Smooth muscle cell (in vitro differentiated cells): ENCODE measurements around the gene CLASP1. TPM values are rescaled to one million over a fixed set of nuclear protein-coding genes. Genes with fewer than 3 reads are reported as not detected.

Experiments
- DNase-seq: peaks from one replicate; lab custom pipeline; 2025; ENCODE audit not compliant: unreplicated experiment; lab: John Stamatoyannopoulos, UW
- H2AFZ ChIP-seq: fragments of 200-600 bp; sonication (generic); 2 replicates; pipeline ENCODE4 v1.6.0; 2016; ENCODE audit warnings: antibody characterized with exemption, low read depth, mild to moderate bottlenecking
- H3F3A ChIP-seq: fragments of 200-600 bp; sonication (generic); 2 replicates; pipeline ENCODE4 v1.6.0; 2017; ENCODE audit warnings: antibody characterized with exemption, low read depth
- H3K27ac ChIP-seq: fragments of 200-600 bp; sonication (generic); 2 replicates; pipeline ENCODE4 v1.5.1; 2016; ENCODE audit warnings: low read depth, mild to moderate bottlenecking
- H3K27me3 ChIP-seq: fragments of 200-600 bp; sonication (generic); 2 replicates; pipeline ENCODE4 v1.6.1; 2016; ENCODE audit warnings: low read depth, mild to moderate bottlenecking
- H3K36me3 ChIP-seq: fragments of 200-600 bp; sonication (generic); 2 replicates; pipeline ENCODE4 v1.5.1; 2016; ENCODE audit warnings: low read depth
- H3K4me1 ChIP-seq: fragments of 200-600 bp; sonication (generic); 2 replicates; pipeline ENCODE4 v1.5.1; 2016; ENCODE audit warnings: low read depth
- H3K4me2 ChIP-seq: fragments of 200-600 bp; sonication (generic); 2 replicates; pipeline ENCODE4 v1.6.0; 2016; ENCODE audit warnings: mild to moderate bottlenecking
- H3K4me3 ChIP-seq: fragments of 200-600 bp; sonication (generic); 2 replicates; pipeline ENCODE4 v1.5.1; 2016; ENCODE audit warnings: mild to moderate bottlenecking
- H3K79me2 ChIP-seq: fragments of 200-600 bp; sonication (generic); 2 replicates; pipeline ENCODE4 v1.6.0; 2016; ENCODE audit warnings: low read depth, mild to moderate bottlenecking
- H3K9ac ChIP-seq: fragments of 200-600 bp; sonication (generic); 2 replicates; pipeline ENCODE4 v1.6.0; 2016; ENCODE audit warnings: low read depth
- H3K9me3 ChIP-seq: fragments of 200-600 bp; sonication (generic); replicated peaks from 2 replicates; pipeline ENCODE4 v1.5.1; 2016; ENCODE audit warnings: low read depth
- H4K20me1 ChIP-seq: fragments of 200-600 bp; sonication (generic); 2 replicates; pipeline ENCODE4 v1.6.0; 2016; ENCODE audit warnings: low read depth
- CTCF ChIP-seq: fragments of 200-600 bp; sonication (generic); IDR thresholded peaks from 2 replicates; pipeline ENCODE4 v1.5.1; 2017; ENCODE audit warnings: borderline replicate concordance, mild to moderate bottlenecking, antibody characterized with exemption; ENCODE audit not compliant: insufficient read depth, poor library complexity, severe bottlenecking
- WGBS: methylation state at CpG from one replicate; pipeline ENCODE4 v1.1.7; 2016; ENCODE audit warnings: low lambda C conversion rate; 5-methylcytosine and 5-hydroxymethylcytosine counted together
- polyA plus RNA-seq: library from polyadenylated mRNA; unstranded; fragments of >200 nt; fragmentation: Nextera tagmentation; extraction: Ambion mirVana; gene quantifications from 2 replicates; pipeline ENCODE4 v1.2.1, GENCODE V29; 2016
- total RNA-seq: library from RNA; depleted of rRNA; stranded (reverse); fragments of >200 nt; gene quantifications from 2 replicates; pipeline ENCODE4 v1.2.3, GENCODE V29; 2014

CLASP1 gene
- total and polyA plus RNA-seq, 2 experiments from 2014 or later = 15.0 to 33.8 TPM

GRCh38 chr2:121468936-121469335 is 180.3 kb downstream of the CLASP1 start:
- H3K36me3 ChIP-seq = peaks cover 17% of the 10 kb centered on the region

GRCh38 chr2:121459291-121459690 is 190.0 kb downstream of the CLASP1 start:
- Histone ChIP-seq H3K4me1 (no peaks in the 10 kb centered on the region), H3K4me3 (no peak overlapping the region), H3K27ac (no peak overlapping the region), H3F3A (no peaks in the 10 kb centered on the region), H3K36me3 (peaks cover 4% of the 10 kb centered on the region), H2AFZ (no peak overlapping the region), H3K79me2 (no peaks in the 10 kb centered on the region), H3K9ac (no peak overlapping the region), H3K9me3 (no peaks in the 10 kb centered on the region), H3K4me2 (no peak overlapping the region), H3K27me3 (no peaks in the 10 kb centered on the region), H4K20me1 (no peaks in the 10 kb centered on the region)
- no peak for TF ChIP-seq CTCF
- no peak for DNase-seq
- WGBS = 98% methylated on average over 3 of the region's 3 CpGs

More at GRCh38 chr2:121468936-121469335, 180.3 kb downstream of the CLASP1 start:
- no peak for TF ChIP-seq CTCF
- H4K20me1 ChIP-seq = peaks cover 15% of the 10 kb centered on the region
- DNase-seq = no peak
- H3K9me3 ChIP-seq = no peaks in the 10 kb centered on the region
- no peak overlapping the region for H3K4me2 ChIP-seq
- H3K4me1 ChIP-seq = peaks cover 7% of the 10 kb centered on the region
- no peaks in the 10 kb centered on the region for H3K27me3 ChIP-seq
- H3K27ac ChIP-seq = no peak overlapping the region
- H2AFZ ChIP-seq = no peak overlapping the region
- no peak overlapping the region for H3K4me3 ChIP-seq
- no peaks in the 10 kb centered on the region for H3K79me2 ChIP-seq
- 97% methylated on average over 6 of the region's 6 CpGs for WGBS
- H3F3A ChIP-seq = no peaks in the 10 kb centered on the region
- H3K9ac ChIP-seq = no peak overlapping the region

- Histone ChIP-seq H3K9ac (no peak overlapping the region), H4K20me1 (no peaks in the 10 kb centered on the region), H2AFZ (no peak overlapping the region), H3K27me3 (no peaks in the 10 kb centered on the region), H3K27ac (no peak overlapping the region), H3K36me3 (peaks cover 3% of the 10 kb centered on the region), H3F3A (no peaks in the 10 kb centered on the region), H3K4me3 (no peak overlapping the region), H3K79me2 (no peaks in the 10 kb centered on the region), H3K4me1 (no peaks in the 10 kb centered on the region), H3K4me2 (no peak overlapping the region), H3K9me3 (no peaks in the 10 kb centered on the region)
- TF ChIP-seq CTCF = no peak
- no peak for DNase-seq
- WGBS = 95% methylated on average over 3 of the region's 3 CpGs
Measured at GRCh38 chr2:121456325-121456724, 192.9 kb downstream of the CLASP1 start.

GRCh38 chr2:121455446-121455845 is 193.8 kb downstream of the CLASP1 start:
- Histone ChIP-seq H3K4me2 (no peak overlapping the region), H3K79me2 (no peaks in the 10 kb centered on the region), H3K4me1 (no peaks in the 10 kb centered on the region), H4K20me1 (no peaks in the 10 kb centered on the region), H3K27ac (no peak overlapping the region), H2AFZ (no peak overlapping the region), H3K4me3 (no peak overlapping the region), H3K9me3 (no peaks in the 10 kb centered on the region), H3K9ac (no peak overlapping the region), H3K36me3 (peaks cover 6% of the 10 kb centered on the region), H3F3A (no peaks in the 10 kb centered on the region), H3K27me3 (no peaks in the 10 kb centered on the region)
- no peak for DNase-seq
- 75% methylated on average over 5 of the region's 5 CpGs for WGBS
- TF ChIP-seq CTCF = no peak
